SU-DHL-6 (cell line): ENCODE data around the gene SHD.
"Not testable (repeated sequence)": the region's sequence is repeated elsewhere in the genome, so short reads cannot be mapped to it uniquely, and the experiment has no call there.

Source experiments
- H2AFZ ChIP-seq: fragments of 200-600 bp; sonication (generic); 2 replicates; pipeline ENCODE4 v1.6.1; 2014; ENCODE audit warnings: low read depth, mild to moderate bottlenecking, moderate library complexity, mixed read lengths, antibody characterized with exemption, low read length; ENCODE audit not compliant: severe bottlenecking
- H3F3A ChIP-seq: fragments of 200-600 bp; shearing (Covaris generic); 2 replicates; pipeline ENCODE4 v1.6.0; 2016; ENCODE audit warnings: antibody characterized with exemption, mild to moderate bottlenecking; ENCODE audit not compliant: insufficient read depth
- H3K27ac ChIP-seq: fragments of 200-600 bp; sonication (generic); 2 replicates; pipeline ENCODE4 v1.5.1; 2016; ENCODE audit warnings: low read depth, mild to moderate bottlenecking, low read length, moderate library complexity, mixed read lengths
- H3K27me3 ChIP-seq: fragments of 200-600 bp; sonication (generic), shearing (Covaris generic); 2 replicates; pipeline ENCODE4 v1.6.0; 2014; ENCODE audit warnings: mild to moderate bottlenecking, low read length
- H3K36me3 ChIP-seq: fragments of 200-600 bp; sonication (generic); 2 replicates; pipeline ENCODE4 v1.6.1; 2014; ENCODE audit warnings: mild to moderate bottlenecking, low read length, mixed read lengths
- H3K4me2 ChIP-seq: fragments of 300-600, 200-600 bp; shearing (Covaris generic), sonication (generic); 2 replicates; pipeline ENCODE4 v1.6.0; 2014; ENCODE audit warnings: low read length, low read depth, mild to moderate bottlenecking; ENCODE audit not compliant: poor library complexity, severe bottlenecking
- H3K4me3 ChIP-seq: fragments of 200-600 bp; sonication (generic); 2 replicates; pipeline ENCODE4 v1.5.1; 2014; ENCODE audit warnings: antibody characterized with exemption, low read length, mild to moderate bottlenecking, mixed read lengths; ENCODE audit not compliant: insufficient read depth, poor library complexity, severe bottlenecking
- H3K79me2 ChIP-seq: fragments of 200-600 bp; sonication (generic); 2 replicates; pipeline ENCODE4 v1.6.1; 2014; ENCODE audit warnings: mild to moderate bottlenecking, low read length, moderate library complexity; ENCODE audit not compliant: insufficient read depth
- H3K9ac ChIP-seq: fragments of 200-600 bp; sonication (generic); 2 replicates; pipeline ENCODE4 v1.7.0; 2014; ENCODE audit warnings: mild to moderate bottlenecking, low read length
- H3K9me2 ChIP-seq: fragments of 200-600 bp; sonication (generic); replicated peaks from 2 replicates; pipeline ENCODE4 v1.6.1; 2014; ENCODE audit warnings: low read length; ENCODE audit not compliant: insufficient read depth
- H3K9me3 ChIP-seq: fragments of 200-600 bp; sonication (generic); 2 replicates; pipeline ENCODE4 v1.6.1; 2014; ENCODE audit warnings: low read length, mixed read lengths; ENCODE audit not compliant: insufficient read depth
- H4K20me1 ChIP-seq: fragments of 200-600 bp; sonication (generic); 2 replicates; pipeline ENCODE4 v1.6.1; 2014; ENCODE audit warnings: low read depth, mild to moderate bottlenecking, antibody characterized with exemption, low read length, moderate library complexity, mixed read lengths
- CTCF ChIP-seq: fragments of 200-600 bp; sonication (generic); IDR thresholded peaks from one replicate; pipeline ENCODE4 v1.5.1; 2017; ENCODE audit warnings: antibody characterized with exemption, mild to moderate bottlenecking, low read length, moderate library complexity; ENCODE audit not compliant: insufficient read depth, poor library complexity, severe bottlenecking
- EZH2phosphoT487 ChIP-seq: fragments of 200-600 bp; sonication (generic), shearing (Covaris generic); conservative IDR thresholded peaks from 2 replicates; pipeline ENCODE4 v1.6.1; 2018; ENCODE audit warnings: mild to moderate bottlenecking, antibody characterized with exemption, low read length, moderate library complexity, mixed read lengths

The SHD gene

DNA sequence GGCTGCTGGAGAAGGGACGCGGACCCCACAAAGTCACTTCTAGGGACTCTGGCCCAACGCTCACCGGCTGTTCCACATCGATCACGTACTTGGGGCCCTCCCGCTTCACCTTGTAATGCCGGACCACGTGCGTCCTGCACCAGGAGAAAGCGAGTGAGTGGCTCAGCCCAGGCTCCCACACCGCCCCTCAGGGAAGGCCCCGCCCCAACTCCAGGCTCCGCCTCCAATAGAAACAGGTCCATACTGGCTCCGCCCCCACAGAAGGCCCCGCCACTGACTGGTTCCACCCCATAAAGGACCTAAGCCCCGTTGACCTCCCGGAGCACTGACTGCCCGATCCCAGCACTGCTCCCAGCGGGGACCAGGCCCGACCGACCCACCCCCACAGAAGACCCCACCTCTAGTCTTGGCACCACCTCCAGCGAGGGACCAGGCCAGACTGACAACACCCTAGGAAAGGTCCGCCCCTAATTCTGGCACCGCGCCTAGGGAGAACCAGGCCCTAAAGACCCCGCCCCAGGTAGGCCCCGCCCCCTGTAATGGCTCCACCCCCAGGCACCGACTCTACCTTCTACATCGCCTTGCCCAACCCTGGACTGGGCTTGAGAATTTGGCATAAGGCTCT, 48.3 kb downstream of the SHD start:
- Histone ChIP-seq H3K4me3 (no peak overlapping the region), H3K27ac (no peak overlapping the region), H3K79me2 (no peaks in the 10 kb centered on the region), H2AFZ (no peak overlapping the region), H3F3A (no peaks in the 10 kb centered on the region), H3K9me3 (no peaks in the 10 kb centered on the region), H3K27me3 (no peaks in the 10 kb centered on the region), H3K9me2 (no peaks in the 10 kb centered on the region), H4K20me1 (no peaks in the 10 kb centered on the region), H3K36me3 (no peaks in the 10 kb centered on the region), H3K4me2 (no peak overlapping the region), H3K9ac (no peak overlapping the region)
- TF ChIP-seq EZH2phosphoT487: no peak
- TF ChIP-seq CTCF: no peak

DNA sequence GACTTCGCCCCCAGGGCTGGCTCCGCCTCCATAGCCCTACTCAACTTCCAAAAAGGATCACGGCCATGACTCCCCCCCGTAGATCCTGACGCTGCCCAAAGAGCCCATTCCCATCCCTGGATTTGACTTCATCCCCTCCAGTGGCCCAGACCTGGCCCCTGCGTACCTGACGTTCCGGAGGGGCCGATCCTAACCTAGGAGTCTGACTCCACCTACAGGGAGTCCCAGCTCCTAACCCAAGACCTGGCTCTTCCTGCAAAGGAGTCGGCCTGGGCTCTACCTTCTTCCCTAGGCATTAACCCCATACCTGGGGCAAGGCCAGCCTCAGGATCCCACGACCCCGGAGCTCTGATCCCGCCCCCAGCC, 48.8 kb downstream of the SHD start:
- H3K9me2 ChIP-seq: no peaks in the 10 kb centered on the region
- no peak overlapping the region for H3K4me2 ChIP-seq
- H3K36me3 ChIP-seq: no peaks in the 10 kb centered on the region
- H3F3A ChIP-seq: no peaks in the 10 kb centered on the region
- no peak overlapping the region for H3K9ac ChIP-seq
- H3K27ac ChIP-seq: no peak overlapping the region
- no peaks in the 10 kb centered on the region for H3K9me3 ChIP-seq
- no peak for TF ChIP-seq EZH2phosphoT487
- no peak for TF ChIP-seq CTCF
- no peaks in the 10 kb centered on the region for H4K20me1 ChIP-seq
- no peaks in the 10 kb centered on the region for H3K79me2 ChIP-seq
- H3K27me3 ChIP-seq: no peaks in the 10 kb centered on the region
- no peak overlapping the region for H2AFZ ChIP-seq
- no peak overlapping the region for H3K4me3 ChIP-seq

DNA sequence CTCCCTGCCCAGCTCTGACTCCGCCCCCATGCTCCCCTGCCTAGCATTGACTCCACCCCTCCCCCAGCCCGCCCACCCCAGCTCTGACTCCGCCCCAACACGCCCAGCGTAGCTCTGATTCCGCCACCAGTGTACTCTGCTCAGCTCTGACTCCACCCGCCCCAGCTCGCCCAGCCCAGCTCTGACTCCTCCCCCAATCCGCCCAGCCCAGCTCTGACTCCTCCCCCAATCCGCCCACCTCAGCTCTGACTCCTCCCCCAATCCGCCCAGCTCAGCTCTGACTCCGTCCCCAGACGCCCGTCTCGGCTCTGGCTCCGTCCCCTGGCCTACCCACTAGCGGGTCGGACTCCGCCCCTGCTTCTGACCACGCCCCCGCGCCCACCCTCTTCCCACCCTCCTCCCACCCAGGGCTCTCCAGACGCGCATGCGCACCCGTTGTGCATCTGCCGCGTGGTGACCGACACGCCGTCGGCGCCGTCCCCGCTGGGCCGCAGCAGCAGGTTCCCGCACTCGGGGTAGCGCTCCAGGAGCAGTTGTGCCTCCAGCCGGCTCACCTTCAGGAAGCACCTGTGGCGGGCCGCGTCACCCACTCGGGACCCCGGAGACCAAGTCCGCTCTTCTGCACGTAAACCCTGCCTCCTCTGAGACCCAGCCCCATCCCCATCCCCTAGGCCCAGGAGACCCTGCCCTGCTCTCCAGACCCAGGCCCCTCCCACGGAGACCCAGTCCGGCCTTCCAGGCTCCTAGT, 49.4 kb downstream of the SHD start:
- Histone ChIP-seq H4K20me1 (no peaks in the 10 kb centered on the region), H3K79me2 (no peaks in the 10 kb centered on the region), H2AFZ (no peak overlapping the region), H3K27me3 (no peaks in the 10 kb centered on the region), H3K4me3 (no peak overlapping the region), H3F3A (no peaks in the 10 kb centered on the region), H3K9me3 (no peaks in the 10 kb centered on the region), H3K27ac (no peak overlapping the region), H3K4me2 (no peak overlapping the region), H3K36me3 (no peaks in the 10 kb centered on the region), H3K9me2 (no peaks in the 10 kb centered on the region), H3K9ac (no peak overlapping the region)
- TF ChIP-seq EZH2phosphoT487 (no peak), CTCF (no peak)

DNA sequence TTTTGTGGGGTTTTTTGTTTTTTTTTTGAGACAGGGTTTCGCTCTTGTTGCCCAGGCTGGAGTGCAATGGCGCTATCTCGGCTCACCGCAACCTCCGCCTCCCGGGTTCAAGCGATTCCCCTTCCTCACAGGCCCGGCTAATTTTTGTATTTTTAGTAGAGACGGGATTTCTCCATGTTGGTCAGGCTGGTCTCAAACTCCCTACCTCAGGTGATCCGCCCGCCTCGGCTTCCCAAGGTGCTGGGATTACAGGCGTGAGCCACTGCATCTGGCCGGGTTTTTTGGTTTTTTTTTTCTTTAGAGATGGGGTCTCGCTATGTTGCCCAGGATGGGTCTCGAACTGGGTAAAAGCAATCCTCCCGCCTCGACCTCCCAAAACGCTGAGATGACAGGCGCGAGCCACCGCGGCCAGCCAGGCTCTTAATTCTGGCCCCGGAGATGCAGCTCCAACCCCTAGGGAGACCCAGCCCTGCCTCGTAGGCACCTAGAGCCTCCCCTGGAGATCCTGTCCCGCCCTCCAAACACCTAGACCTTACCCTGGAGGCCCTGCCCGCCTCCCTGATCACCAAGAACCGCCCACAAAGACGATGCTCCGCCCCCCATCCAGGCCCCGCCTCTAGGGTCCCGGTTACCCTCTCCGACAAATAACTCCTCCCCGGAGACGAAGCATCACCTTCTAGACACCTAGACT, 50.1 kb downstream of the SHD start:
- H3K9ac ChIP-seq, H3K79me2 ChIP-seq, H3K36me3 ChIP-seq, H2AFZ ChIP-seq, H3K27me3 ChIP-seq, H4K20me1 ChIP-seq, H3K27ac ChIP-seq, H3F3A ChIP-seq, H3K9me2 ChIP-seq, H3K4me2 ChIP-seq, H3K4me3 ChIP-seq, H3K9me3 ChIP-seq: not testable (repeated sequence)
